RWPE1 (cell line): ENCODE data around the gene TMEM158.
A peak's percentile ranks its signal among the peaks of the same experiment; 100 is the strongest.

Source experiments
- CTCF ChIA-PET: fragments of 350-600 bp; sonication (Branson Sonifier 250); formaldehyde crosslinking; extraction: SDS; loops from one replicate; lab custom pipeline; 2021; lab: Yijun Ruan, JAX
- POLR2A ChIA-PET: fragments of 400-600 bp; formaldehyde crosslinking; extraction: SDS; loops from one replicate; lab custom pipeline; 2020; ENCODE audit warnings: antibody characterized with exemption; ENCODE audit not compliant: low non-redundant PET; lab: Yijun Ruan, JAX
- DNase-seq: peaks from one replicate; pipeline ENCODE4 v3.0.0; 2012; ENCODE audit warnings: low spot score
- H3K27ac ChIP-seq: fragments of 450-650 bp; 2 replicates; pipeline ENCODE4 v1.5.1; 2017
- TF ChIP-seq, protein P1 (sequence below): fragments of 450-650 bp; conservative IDR thresholded peaks from 2 replicates; pipeline ENCODE4 v1.5.1; 2017; ENCODE audit warnings: low read depth, mild to moderate bottlenecking

Gene TMEM158

GRCh38 chr3:45186871-45187270 lies 39.2 kb downstream of the TMEM158 start:
- TF ChIP-seq, protein P1, sequence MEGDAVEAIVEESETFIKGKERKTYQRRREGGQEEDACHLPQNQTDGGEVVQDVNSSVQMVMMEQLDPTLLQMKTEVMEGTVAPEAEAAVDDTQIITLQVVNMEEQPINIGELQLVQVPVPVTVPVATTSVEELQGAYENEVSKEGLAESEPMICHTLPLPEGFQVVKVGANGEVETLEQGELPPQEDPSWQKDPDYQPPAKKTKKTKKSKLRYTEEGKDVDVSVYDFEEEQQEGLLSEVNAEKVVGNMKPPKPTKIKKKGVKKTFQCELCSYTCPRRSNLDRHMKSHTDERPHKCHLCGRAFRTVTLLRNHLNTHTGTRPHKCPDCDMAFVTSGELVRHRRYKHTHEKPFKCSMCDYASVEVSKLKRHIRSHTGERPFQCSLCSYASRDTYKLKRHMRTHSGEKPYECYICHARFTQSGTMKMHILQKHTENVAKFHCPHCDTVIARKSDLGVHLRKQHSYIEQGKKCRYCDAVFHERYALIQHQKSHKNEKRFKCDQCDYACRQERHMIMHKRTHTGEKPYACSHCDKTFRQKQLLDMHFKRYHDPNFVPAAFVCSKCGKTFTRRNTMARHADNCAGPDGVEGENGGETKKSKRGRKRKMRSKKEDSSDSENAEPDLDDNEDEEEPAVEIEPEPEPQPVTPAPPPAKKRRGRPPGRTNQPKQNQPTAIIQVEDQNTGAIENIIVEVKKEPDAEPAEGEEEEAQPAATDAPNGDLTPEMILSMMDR, result no peak
- POLR2A ChIA-PET, result no interaction called here
- no peak for DNase-seq
- H3K27ac ChIP-seq, result no peak overlapping the region
- CTCF ChIA-PET, result interaction anchor here (0.6 kb wide), 1 partner anchor 56 kb away, joined by 3 read pairs; no protein-coding TSS in a partner anchor

DNA sequence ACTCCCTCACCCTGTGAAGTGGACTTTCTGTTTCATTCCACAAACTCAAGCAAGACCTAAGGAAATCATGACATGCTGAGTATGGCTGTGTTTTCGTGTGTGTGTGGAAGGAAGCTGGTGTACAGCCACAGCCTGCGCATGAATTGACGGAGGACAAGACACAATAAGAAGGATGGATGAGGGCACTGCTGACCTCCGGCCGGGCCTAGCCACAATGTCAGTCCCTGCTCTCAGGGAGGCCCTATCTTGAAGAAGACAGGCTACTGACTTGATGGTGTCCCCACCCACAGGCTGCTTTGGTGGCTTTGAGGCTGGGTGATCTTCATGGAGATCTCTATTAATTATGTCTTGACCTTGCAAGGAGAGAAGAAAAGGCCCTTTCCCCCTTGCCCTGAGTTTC lies 40.6 kb downstream of the TMEM158 start:
- POLR2A ChIA-PET, result no interaction called here
- DNase-seq, result no peak
- TF ChIP-seq, protein P1, result no peak
- H3K27ac ChIP-seq, result peak overlapping the region; percentile 8; the same call in 1 of the 2 replicates
- CTCF ChIA-PET, result no interaction called here

- TF ChIP-seq, protein P1, result no peak
- peak overlapping the region; percentile 8; the same call in 1 of the 2 replicates for H3K27ac ChIP-seq
- no peak for DNase-seq
- ChIA-PET POLR2A (no interaction called here), CTCF (interaction anchor here (0.7 kb wide), 1 partner anchor 327 kb away, joined by 3 read pairs; no protein-coding TSS in a partner anchor)
Observed at GRCh38 chr3:45185052-45185451, 41.0 kb downstream of the TMEM158 start.

- ChIA-PET CTCF (no interaction called here), POLR2A (no interaction called here)
- DNase-seq, result no peak
- TF ChIP-seq, protein P1, result no peak
- H3K27ac ChIP-seq, result peak overlapping the region; percentile 89
Observed at GRCh38 chr3:45183872-45184262, 42.2 kb downstream of the TMEM158 start.

DNA sequence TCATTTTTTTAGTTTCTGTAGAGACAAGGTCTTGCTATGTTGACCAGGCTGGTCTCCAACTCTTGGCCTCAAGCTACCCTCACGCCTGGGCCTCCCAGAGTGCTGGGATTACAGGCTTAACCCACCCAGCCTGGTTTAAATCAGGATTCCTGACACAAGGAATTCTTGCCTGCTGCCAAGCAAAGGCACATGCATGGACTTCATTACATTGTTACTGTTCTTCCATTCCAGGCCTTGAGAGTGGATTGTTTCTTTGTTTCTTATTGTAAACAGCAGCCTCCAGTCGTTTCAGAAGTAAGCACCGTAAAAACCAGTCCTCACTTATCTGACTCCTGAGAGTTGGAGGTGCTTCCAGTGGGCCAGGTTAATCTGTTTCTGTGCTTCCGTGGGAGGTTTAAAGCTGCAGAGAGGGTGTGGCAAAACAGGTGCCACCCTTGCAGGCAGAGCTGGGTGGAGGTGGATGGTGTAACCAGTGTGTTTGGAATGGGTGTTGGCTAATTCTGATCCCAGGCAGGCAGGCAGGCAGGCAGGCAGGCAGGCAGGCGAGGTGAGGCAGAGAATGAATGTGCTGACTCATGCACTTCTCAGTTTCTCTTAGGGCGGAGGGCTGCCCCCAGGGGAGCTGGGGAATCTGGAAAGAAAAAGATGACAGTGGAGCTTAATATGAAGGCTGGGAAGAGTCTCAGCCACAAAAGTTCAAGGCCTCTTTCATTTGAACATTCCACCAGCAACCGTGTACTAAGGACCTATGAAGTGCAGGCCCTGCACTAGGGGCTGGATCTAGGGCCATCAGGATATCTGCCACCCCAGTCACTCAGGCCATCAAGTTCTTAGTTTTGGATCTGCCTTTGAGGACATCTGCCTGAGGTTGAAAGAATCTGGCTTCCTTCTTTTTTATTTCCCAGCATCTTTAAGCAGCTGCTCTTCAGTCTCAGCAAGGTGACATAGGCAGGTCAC lies 42.9 kb downstream of the TMEM158 start:
- ChIA-PET POLR2A (no interaction called here), CTCF (no interaction called here)
- H3K27ac ChIP-seq, result peak overlapping the region; percentile 89
- peak; percentile 90 for DNase-seq
- TF ChIP-seq, protein P1, result no peak

DNA sequence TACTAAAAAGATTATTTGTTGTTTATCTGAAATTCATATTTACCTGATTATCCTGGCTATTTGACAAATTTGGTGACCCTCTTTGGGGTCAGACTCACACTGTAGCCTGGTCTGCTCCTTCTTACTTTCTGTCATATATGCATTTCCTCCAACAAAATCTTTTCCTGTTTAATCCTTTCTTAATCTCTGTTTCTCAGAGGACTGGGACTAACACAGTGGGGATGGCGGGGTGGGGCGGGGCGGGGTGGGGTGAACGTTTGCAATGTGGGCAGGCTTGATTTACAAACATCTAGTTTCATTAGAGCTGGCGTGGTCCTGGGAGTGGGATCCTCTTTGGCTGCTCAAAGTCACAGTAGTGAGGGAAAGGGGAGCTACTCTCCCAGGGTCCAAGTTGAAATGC lies 44.6 kb downstream of the TMEM158 start:
- ChIA-PET CTCF (no interaction called here), POLR2A (no interaction called here)
- DNase-seq, result no peak
- TF ChIP-seq, protein P1, result no peak
- H3K27ac ChIP-seq, result 0 out of 2 replicates have a peak overlapping the region, but pooled peaks have one; percentile 36
